ENCODE measurements around the gene PER2. TPM values are rescaled to one million over a fixed set of nuclear protein-coding genes. Genes with fewer than 3 reads are reported as not detected.
"Not testable (repeated sequence)": the region's sequence is repeated elsewhere in the genome, so short reads cannot be mapped to it uniquely, and the experiment has no call there.

The PER2 gene
- total RNA-seq, 1 donor from 2014 or later = 1.5 TPM

DNA sequence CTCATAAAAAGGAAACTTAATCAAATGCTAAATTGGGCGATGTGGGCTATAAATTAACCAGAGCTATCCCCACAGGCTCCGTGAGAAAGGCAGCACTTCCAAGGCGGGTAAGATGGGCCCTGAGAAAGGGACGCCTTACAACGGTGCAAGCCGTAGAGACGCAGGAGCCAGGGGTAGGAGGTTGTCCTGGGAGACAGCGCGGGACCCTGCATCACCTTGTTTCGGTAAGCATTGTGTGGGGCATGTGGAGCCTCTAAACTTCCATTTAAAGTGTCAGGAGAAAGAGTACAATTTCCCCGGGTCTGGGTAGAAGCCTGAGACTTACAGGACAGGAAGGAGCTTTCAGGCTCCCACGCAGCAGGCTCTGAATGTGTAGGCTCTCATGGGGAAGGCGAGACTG lies 1.2 kb upstream of the PER2 start:
- no peak for DNase-seq (ENCODE audit: extremely low read depth, low read depth, low spot score)

DNA sequence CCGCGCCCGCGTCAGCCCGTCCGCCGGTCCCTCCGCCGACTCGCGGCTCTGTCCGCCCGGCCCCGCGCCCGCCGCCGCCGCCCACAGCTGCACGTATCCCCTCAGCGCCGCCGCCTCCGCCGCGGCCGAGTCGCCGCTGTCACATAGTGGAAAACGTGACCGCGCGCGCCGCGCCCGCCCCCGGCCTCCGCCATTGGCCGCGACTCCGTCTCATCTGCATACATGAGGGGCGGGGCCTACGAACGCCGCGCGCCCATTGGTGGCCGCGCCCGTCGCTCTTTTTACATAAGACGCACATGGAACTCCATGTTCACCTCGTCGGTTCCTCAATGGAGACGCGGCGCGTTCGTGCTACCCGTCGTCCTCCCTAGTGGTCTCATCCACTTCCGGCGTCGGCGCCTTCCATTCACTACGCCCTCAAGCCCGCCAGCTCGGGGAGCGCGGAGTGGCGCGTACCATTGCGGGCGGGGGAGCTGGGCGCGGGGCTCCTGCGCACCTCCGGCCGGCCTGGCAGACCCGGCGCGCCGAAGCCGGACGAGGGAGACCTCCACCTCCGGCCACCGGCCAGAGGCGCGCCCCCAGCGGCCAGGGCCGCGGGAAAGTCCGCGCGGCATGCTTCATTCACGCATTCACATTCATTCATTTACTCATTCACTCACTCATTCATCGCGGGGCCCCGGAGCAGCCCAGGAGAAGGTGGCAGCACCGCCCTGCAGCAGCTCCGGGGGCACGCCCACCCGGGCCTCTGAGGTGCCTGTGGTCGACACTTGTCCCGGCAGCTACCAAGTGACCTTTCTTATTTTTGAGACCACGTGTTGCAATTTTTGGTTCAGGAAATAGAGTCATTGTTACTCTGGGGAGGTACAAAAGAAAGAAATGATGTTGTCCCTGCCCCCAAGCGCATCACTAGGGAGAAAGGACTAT lies 502 bp upstream of the PER2 start:
- peak; percentile 80 for DNase-seq (ENCODE audit: extremely low read depth, low read depth, low spot score)

DNA sequence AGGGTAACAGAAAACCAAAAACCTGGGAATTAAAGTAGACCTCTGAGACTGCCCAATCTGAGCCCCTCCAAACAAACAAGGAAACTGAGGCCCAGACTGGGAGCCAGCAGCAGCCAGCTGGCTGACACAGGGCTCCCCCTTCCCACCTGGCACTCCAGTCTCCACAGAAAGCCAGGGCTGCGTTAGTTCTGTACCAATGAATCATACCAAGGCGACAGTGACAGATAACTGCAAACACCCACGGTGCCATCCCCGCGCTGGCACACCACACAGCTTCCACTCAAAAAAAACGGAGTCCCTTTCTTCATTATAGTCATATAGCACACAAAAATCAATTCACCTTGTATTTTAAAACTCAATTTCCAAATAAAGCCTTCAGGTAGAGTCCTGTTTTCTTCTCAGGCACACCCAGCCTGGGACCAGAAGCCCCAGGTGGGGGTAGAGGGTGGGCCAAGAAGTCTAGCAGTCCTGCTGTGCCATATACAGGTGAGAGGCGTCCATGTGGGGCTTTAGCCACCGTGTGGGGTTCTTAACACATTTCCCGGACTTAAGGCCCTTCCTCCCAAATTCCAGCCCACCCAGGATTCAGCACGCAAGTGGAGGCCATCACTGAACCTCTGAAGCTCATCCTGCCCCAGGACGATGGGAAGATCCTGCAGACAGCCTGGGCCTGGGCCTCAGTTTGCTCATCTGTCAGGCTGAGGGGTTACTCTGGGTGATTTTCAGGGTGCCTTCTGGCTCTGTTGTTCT lies 1.2 kb downstream of the PER2 start:
- no peak for DNase-seq (ENCODE audit: extremely low read depth, low read depth, low spot score)

DNA sequence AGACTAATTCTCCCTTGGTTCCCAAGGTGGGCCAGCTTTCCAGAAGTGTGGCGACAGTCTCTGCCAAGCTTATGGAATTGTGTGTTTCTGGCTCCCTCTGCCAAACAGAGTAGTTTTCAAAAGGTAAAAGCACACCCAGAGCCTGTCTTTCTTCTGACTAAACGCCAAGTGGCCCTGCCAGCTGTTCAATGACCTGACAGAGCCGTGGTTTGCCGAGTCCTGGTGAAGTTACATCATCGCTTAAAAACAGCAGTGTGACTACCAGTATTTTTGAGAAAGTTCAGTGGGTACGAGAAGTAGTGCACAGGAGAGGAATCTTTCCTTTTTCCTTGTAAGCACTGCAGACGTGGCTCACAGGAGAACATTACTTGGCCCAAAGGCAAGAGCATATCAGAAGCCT lies 1.9 kb downstream of the PER2 start:
- DNase-seq (ENCODE audit: extremely low read depth, low read depth, low spot score) = no peak

DNA sequence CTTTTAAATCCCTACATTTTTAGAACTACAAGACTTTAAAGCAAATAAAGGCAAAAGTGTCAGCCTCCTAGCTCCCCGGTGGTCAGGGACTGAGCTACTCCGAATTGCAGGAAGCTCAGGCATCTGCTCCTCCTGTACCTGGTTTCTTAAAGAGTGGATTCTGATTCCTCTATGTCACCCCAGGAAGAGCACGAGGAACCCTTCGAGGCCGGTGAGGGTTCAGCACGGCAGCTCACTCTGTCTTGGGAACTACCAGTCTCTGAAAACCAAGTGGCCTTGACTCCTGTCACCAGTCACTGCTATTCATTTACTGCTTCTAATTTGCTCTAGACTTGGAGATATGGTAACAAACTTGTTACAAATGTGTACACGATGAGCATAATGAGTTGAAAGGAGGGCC lies 2.3 kb downstream of the PER2 start:
- DNase-seq (ENCODE audit: extremely low read depth, low read depth, low spot score) = no peak

DNA sequence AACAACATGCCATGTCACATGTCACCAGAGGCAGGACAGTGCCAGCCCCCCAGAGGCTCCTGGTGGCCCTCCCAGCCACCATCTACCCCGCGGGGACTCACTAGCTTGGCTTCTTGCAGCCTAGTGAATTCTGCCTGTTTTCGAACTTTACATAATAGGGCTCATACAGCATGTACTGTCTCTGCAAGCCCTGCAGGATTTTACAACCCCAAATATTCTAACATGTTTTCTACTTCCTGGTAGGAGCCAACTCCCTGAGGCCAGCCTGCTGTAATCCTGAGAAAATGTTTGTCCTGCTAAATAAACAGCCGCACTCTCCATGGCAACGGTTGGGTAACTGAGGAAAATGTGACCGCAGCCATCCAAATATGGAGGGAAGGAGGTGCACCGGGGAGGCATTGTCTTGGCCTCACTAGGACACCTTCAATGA lies 2.7 kb downstream of the PER2 start:
- DNase-seq (ENCODE audit: extremely low read depth, low read depth, low spot score) = no peak

DNA sequence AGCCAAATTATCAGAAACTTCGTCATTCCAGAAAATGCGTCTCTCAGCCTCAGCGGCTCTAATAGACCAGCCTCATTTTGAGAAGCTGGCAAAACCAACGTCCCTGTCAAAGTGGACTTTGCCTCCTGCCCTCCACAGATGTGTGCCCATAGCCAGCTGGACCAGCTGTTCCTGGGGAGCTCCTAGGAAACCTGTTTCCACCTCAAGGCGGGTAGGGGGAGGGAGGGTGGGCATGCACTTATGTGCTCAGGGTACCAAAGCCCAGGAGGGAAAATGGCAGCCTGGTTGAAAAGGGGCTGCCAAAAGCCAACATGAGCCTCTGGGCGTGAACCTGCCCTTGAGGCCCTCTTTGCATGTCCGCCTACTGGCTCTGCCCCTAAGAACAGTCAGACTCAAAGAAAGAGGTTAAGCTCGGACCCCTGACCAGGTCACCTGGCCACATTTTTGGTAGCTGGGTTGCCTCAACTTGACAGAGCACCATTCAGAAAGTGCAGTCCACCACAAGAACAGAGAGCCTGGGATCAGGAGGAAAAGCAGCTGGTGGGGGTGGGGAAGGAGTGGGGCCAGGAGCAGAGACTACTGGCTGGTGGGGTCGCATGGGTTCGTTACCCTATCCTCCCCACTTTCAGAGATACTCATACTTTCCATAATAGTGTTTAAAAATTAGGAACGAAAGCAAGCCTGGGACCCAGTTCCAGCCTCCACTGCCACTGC lies 3.5 kb downstream of the PER2 start:
- no peak for DNase-seq (ENCODE audit: extremely low read depth, low read depth, low spot score)

DNA sequence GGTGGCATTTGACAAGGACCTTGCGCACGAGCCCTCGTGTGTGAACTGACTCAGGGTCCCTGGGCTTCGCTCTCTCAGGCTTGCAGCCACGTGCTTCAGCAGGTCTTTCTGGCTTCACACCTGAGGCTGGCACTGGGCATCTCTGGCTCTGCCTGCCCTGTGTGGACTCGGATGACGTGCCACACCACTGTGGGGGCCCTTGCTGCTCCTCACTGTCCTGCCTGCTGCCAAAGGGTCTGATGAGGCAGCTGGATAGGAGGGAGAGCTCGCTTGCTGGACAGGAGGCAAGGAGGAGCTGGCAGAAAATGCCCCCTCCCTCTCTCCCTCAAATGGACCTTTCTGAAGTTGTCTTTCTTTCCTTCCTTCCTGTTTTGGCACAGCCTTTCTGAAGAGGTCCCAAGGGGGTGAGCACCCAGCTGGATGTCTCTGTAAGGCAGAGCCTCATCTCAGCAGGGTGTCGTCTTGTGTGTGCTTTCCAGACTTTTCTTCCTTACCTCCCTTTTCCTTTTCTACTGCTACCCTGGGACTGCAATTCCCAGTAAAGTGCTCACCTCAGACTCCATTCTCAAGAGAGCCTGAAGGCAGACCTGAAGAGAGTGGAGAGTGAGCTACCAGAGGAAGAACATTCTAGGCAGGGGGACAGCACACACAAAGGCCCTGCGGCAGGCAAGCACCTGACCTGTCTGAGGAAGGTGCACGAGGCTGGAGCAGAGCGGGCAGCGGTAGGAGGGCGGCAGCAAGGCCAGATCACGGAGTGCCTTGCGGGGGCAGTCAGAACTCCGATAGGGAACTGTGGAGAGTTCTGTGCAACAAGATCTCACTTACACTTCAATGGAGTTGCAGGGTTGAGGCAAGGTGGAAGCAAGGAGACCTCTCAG lies 5.3 kb downstream of the PER2 start:
- DNase-seq (ENCODE audit: extremely low read depth, low read depth, low spot score) = no peak

DNA sequence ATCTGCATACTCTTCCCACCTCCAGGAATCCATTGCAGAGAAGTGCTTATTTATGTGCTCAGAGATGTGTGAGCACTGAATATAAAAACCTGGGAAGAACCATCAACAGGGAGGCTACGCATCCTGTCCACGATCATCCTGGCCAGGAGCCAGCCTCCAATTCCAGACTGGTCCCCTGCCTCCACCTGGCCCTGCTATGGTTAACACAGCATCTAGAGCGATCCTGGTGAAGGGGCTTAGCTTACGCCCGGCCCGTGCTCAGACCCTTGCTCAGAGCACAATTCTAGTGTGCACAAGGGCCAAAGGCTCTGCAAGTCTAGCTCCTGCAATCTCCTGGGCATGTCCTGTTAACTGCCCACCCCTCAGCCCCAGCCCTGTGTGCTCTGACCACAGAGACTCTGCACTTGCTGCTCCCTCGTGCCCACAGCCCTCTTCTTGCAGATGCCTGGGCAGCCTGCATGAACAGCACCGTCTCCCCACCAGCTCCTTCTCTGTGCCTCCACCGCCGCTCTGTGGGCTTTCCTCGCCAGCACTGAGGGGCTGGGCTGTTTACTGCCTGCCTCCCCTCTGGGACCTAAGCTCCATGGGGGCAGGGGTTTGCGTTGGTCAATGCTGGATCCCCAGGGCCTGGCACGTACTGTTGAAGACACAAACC lies 6.5 kb downstream of the PER2 start:
- DNase-seq (ENCODE audit: extremely low read depth, low read depth, low spot score) = no peak

DNA sequence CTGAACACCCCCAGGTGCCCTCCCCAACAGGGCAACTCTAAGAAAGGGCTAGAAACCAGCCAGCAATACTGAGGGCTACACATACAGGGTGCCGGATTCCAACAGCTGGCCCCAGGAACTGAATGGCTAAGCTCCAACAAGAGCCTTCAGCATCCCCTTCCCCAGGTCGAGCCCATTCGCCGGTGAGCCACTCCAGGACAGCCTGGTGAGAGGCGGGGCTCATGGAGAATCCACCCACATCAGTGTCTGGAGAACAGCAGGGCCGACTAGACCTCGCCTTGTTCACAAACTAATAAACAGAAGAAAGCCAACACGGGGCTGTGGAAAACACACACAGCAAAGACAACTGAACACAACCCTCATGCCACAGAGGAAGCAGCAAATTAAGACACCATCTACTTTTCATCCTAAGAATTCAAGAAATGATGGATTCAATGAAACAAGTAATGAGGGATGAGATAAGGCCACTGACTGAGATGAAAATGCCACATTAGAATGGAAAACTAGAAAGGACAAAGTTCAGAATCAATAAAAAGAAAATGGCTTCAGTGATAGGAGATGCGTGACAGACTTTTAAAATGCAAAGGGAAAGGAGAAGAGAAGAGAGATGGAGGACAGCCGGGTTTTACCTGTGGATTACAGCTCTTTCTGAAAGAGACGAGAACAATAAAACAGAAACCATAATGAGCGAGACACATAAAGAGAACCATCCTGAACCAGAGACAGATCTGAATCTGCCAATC lies 8.2 kb downstream of the PER2 start:
- DNase-seq (ENCODE audit: extremely low read depth, low read depth, low spot score) = no peak

DNA sequence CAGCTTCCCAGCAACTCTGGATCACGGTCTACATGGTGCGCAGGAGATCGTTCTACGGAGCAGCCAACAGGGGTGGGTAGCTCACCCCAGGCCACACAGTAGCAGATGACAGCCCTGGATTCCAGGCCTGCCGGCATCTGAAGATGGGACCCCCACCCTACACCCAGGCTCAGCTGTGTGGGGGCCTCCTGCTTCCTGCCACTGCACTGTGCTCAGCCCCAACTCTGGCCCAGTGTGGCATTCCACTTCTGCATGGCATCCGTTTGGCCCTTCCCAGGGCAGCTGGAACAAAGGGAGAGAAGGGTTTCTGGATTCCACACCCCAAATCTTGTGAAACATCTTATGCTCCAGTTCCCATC lies 9.1 kb downstream of the PER2 start:
- DNase-seq (ENCODE audit: extremely low read depth, low read depth, low spot score) = no peak

DNA sequence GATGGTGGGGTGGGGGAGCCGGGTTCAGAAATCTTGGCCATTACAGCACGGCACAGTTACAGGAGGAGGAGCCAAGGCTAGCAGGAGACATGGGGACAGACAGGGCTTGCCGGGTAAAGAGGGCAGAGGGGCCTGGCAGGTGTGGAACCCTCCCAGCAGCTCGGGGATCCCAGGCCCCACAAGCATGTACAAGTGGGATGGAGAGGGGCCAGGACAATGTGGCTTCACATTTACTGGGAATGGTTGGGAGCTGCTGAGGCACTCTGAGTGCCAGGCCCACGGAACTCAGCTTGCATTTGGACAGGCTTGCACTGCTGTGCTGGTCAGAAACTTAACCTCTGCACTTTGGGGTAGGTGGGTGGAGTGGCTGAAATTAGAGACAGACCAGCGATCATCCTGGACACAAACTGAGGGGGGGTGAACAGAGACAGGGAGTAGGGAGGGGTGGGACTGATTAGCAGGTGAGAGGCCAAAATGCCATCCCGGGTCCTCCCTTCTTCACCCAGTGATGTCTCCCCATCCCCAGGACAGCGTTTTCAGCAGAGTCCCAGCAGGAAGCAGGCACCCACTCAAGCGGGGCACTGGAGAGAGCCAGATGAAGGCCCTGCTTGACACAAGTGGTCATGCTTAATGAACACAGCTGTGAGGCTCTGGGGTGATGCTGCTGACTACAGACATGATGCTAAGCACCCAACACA lies 9.6 kb downstream of the PER2 start:
- DNase-seq (ENCODE audit: extremely low read depth, low read depth, low spot score) = no peak

DNA sequence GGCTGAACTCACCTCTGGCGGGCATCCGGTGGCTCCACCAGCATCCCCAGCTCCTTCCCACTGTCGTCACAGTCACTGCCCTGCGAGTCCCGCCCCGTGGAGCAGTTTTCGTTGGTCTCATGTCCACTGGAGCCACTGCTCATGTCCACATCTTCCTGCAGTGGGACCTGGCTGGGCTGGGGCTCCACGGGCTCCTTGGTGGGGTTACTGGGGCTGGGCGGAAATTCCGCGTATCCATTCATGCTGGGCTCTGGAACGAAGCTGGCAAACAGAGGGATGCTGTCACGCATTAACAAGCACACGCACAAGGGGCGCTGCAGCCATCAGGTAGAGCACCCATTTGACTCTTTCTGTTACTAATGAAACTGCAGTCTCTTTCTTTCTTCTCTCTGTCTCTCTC lies 10.7 kb downstream of the PER2 start:
- DNase-seq (ENCODE audit: extremely low read depth, low read depth, low spot score) = no peak

DNA sequence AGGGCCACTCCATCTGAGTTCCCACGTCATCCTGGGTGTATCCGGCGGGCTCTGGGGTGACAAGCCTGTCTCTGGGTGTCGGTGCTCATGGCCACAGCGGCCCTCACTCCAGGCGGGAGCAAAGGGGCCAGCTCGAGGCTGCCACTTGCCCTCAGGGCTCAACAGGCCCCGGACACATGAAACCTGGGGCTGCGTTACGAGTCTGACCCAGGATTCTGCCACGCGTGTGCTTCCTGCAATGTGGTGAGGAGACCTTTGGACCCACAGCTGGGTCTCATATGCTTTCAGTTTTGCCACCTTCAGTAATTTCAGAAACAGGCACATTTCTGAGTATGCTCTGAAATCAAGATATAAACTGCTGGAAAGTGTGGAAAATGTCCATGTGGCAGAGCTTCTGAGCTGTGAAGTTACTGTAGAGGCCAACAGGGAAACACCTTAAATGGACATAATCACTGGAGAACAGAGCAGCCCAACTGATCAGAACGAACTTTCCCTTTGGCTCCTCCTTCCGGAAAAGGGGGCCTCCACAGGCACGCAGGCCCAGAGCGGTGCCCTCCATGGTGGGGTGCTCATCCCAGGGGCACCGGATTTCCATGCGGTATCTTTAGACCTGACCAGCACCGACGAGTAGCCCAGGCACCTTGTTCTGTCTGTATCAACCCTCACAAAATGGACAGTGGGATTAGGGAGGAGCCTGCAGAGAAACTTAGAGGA lies 14.1 kb downstream of the PER2 start:
- DNase-seq (ENCODE audit: extremely low read depth, low read depth, low spot score) = no peak

DNA sequence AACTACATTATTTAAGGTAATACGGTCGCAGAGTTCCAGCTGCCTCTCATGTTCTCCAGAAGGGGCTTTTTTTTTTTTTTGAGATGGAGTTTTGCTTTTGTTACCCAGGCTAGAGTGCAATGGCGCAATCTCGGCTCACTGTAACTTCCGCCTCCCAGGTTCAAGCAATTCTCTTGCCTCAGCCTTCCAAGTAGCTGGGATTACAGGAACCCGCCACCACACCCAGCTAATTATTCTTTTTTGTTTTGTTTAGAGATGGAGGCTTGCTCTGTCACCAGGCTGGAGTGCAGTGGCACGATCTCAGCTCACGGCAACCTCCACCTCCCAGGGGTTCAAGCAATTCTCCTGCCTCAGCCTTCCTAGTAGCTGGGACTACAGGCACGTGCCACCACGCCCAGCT lies 15.0 kb downstream of the PER2 start:
- not testable (repeated sequence) for DNase-seq (ENCODE audit: extremely low read depth, low read depth, low spot score)

DNA sequence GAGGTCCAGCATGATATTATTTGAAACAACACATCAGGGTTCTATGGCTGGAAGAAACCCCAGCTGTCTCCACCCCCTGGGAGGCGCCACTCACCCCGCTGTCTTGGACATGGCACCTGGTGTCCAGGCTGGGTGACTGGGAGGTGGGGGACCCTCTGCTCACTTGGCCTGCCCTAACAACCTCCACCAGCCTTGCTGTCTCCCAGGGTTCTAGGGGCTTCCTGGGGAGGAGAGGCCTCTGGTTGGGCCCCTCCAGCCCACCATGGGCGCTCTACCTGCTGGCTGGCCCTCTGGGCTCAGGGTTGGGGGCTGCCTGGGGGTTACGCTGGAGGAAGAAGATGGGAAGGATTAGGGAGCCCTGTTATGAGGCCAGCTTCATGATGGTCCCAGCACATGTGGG lies 16.3 kb downstream of the PER2 start:
- no peak for DNase-seq (ENCODE audit: extremely low read depth, low read depth, low spot score)

DNA sequence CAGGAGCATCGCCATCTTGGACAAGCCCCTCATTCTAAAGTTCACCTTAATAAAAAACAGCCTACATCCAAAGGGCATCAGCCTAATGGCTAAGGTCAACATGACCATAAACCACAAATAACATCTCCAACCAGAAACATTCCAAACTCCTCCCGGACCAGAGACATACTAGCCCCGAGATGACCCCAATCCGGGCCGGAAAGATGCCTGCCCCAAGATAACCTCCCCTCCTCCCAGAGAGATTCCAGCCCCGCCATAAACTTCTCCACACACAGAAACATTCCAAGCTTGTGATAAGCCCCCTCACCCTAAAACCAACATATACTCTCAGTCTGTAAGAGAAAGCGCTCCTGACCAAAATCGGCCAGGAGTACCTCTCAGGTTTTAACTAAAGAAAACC lies 16.7 kb downstream of the PER2 start:
- DNase-seq (ENCODE audit: extremely low read depth, low read depth, low spot score) = not testable (repeated sequence)

DNA sequence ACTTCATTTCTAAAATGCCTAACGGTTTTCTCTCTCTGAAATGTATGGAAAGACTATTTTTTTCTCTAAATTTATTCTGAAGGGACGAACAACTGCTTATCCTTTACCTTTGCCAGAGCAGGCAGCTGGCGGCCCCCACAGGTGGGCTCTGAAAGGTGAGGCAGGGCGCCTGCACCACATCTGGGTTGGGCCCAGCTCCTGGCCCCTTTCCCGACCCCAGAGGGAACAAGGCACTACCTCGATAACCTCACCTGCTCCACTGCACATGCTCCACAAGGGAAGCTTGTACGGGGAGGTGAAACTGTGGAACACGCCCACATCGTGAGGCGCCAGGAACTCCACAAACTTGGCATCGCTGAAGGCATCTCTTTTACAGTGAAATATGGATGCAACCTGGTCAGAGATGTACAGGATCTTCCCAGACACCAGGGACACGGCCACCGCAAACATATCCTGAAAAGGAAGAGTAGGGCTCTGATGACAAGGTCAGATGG lies 17.3 kb downstream of the PER2 start:
- DNase-seq (ENCODE audit: extremely low read depth, low read depth, low spot score) = no peak

Measured in glomerular endothelial cell (primary cell).